LNCaP clone FGC (cell line): ENCODE data around the gene PTCSC3.
"Not testable (repeated sequence)": the region's sequence is repeated elsewhere in the genome, so short reads cannot be mapped to it uniquely, and the experiment has no call there.

Source experiments
- DNase-seq: peaks from one replicate; pipeline ENCODE4 v3.0.0-alpha.2; 2011; ENCODE audit warnings: low read depth
- H3K4me3 ChIP-seq: 2 replicates; pipeline ENCODE4 v1.5.1; 2011; ENCODE audit warnings: mild to moderate bottlenecking, low read depth, low read length, control low read depth
- CTCF ChIP-seq: IDR thresholded peaks from 2 replicates; pipeline ENCODE4 v1.5.1; 2012; ENCODE audit warnings: mild to moderate bottlenecking; ENCODE audit not compliant: control insufficient read depth, insufficient read depth; ENCODE audit errors: extremely low read depth

The PTCSC3 gene

GRCh38 chr14:36113341-36113740, 63.2 kb downstream of the PTCSC3 start:
- DNase-seq, result no peak
- no peak for TF ChIP-seq CTCF
- no peak overlapping the region for H3K4me3 ChIP-seq

- DNase-seq, result no peak
- no peak for TF ChIP-seq CTCF
- H3K4me3 ChIP-seq, result no peak overlapping the region
Observed at GRCh38 chr14:36111822-36112583, 64.5 kb downstream of the PTCSC3 start.

GRCh38 chr14:36105401-36105800, 71.1 kb downstream of the PTCSC3 start:
- peak; percentile 37 for TF ChIP-seq CTCF
- H3K4me3 ChIP-seq, result no peak overlapping the region
- DNase-seq, result no peak

- H3K4me3 ChIP-seq, DNase-seq: not testable (repeated sequence)
Observed at GRCh38 chr14:36104258-36104657, 72.3 kb downstream of the PTCSC3 start.

GRCh38 chr14:36099619-36100018, 76.9 kb downstream of the PTCSC3 start:
- TF ChIP-seq CTCF, result no peak
- no peak overlapping the region for H3K4me3 ChIP-seq
- DNase-seq, result no peak

GRCh38 chr14:36097356-36097755, 79.2 kb downstream of the PTCSC3 start:
- H3K4me3 ChIP-seq, result no peak overlapping the region
- no peak for TF ChIP-seq CTCF
- no peak for DNase-seq

- no peak for DNase-seq
- H3K4me3 ChIP-seq, result no peak overlapping the region
- TF ChIP-seq CTCF, result no peak
Observed at GRCh38 chr14:36096090-36096489, 80.4 kb downstream of the PTCSC3 start.
